Suprapubic skin (tissue), 3 donors: ENCODE results near the gene PPME1.

ENCODE experiments used
- POLR2A ChIP-seq, 2 donors: fragments of 450-650 bp; IDR thresholded peaks; one replicate each; pipeline ENCODE4 v1.6.1; 2017; ENCODE audit warnings: antibody characterized with exemption in 2 of 2, mild to moderate bottlenecking in 2 of 2, moderate library complexity in 2 of 2
- TF ChIP-seq, protein P1 (sequence below), 2 donors: fragments of 200-600 bp in 1 of 2; fragments of 450-650 bp in 1 of 2; sonication (generic) in 1 of 2; IDR thresholded peaks; one replicate each; pipeline ENCODE4 v1.5.1; 2016 to 2019; ENCODE audit warnings: antibody characterized with exemption in 2 of 2, mild to moderate bottlenecking in 1 of 2, moderate library complexity in 1 of 2

GRCh38 chr11:74139151-74139918, 31.8 kb upstream of the PPME1 start:
- TF ChIP-seq, protein P1, sequence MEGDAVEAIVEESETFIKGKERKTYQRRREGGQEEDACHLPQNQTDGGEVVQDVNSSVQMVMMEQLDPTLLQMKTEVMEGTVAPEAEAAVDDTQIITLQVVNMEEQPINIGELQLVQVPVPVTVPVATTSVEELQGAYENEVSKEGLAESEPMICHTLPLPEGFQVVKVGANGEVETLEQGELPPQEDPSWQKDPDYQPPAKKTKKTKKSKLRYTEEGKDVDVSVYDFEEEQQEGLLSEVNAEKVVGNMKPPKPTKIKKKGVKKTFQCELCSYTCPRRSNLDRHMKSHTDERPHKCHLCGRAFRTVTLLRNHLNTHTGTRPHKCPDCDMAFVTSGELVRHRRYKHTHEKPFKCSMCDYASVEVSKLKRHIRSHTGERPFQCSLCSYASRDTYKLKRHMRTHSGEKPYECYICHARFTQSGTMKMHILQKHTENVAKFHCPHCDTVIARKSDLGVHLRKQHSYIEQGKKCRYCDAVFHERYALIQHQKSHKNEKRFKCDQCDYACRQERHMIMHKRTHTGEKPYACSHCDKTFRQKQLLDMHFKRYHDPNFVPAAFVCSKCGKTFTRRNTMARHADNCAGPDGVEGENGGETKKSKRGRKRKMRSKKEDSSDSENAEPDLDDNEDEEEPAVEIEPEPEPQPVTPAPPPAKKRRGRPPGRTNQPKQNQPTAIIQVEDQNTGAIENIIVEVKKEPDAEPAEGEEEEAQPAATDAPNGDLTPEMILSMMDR (IDR thresholded peaks at IDR 0.05): no peak
- no peak for TF ChIP-seq POLR2A (IDR thresholded peaks at IDR 0.05)
